HuH-7.5 (cell line): ENCODE measurements around the gene ADGRG3.

Source experiments
- DNase-seq: peaks from one replicate; pipeline ENCODE4 v3.0.0; 2011; ENCODE audit warnings: low spot score

Gene ADGRG3, protein sequence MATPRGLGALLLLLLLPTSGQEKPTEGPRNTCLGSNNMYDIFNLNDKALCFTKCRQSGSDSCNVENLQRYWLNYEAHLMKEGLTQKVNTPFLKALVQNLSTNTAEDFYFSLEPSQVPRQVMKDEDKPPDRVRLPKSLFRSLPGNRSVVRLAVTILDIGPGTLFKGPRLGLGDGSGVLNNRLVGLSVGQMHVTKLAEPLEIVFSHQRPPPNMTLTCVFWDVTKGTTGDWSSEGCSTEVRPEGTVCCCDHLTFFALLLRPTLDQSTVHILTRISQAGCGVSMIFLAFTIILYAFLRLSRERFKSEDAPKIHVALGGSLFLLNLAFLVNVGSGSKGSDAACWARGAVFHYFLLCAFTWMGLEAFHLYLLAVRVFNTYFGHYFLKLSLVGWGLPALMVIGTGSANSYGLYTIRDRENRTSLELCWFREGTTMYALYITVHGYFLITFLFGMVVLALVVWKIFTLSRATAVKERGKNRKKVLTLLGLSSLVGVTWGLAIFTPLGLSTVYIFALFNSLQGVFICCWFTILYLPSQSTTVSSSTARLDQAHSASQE

DNA sequence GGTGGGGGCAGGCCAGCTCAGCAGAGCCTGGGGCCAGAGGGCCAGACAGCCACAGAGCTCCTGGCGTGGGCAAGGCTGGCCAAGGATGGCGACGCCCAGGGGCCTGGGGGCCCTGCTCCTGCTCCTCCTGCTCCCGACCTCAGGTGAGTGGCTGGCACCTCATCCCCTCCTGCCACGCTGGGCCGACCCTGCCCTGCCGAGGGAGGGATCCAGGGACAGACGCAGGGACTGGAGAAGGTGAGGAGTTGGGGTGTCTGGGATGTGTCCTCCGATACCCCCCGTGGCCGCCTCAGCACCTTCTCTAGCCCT is at the start of gene ADGRG3:
Gene ADGRG3 (plus strand): TSS at position 44 of the 309 bp plus-strand sequence. CDS start 42 bp downstream, at position 86.
- DNase-seq = no peak

DNA sequence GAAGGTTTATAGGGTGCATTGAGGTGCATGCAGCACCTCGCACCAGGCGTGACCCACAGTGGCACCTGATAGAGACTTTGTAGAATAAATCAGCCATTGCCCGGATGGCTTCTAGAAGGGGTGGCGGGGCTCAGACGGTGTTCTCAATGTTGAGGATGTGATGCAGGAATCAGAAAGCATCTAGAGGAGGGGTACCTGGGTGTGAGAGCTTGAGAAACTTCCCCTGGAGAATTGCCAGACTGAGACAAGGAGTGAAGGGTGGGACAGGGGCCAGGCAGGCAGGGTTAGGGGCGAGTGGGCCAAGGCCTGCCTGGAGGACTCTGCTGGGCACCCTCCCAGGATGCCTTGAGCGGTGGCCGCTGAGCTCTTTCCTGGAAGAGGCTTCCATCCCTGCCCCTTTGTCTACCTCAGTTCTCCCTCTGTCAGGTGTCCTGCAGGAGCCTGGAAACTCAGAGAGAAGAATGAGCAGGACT is 48.9 kb upstream of the ADGRG3 start:
- DNase-seq = no peak

GRCh38 chr16:57619606-57620334 is 48.3 kb upstream of the ADGRG3 start:
- DNase-seq = no peak

GRCh38 chr16:57620335-57621231 is 47.5 kb upstream of the ADGRG3 start:
- DNase-seq = no peak

DNA sequence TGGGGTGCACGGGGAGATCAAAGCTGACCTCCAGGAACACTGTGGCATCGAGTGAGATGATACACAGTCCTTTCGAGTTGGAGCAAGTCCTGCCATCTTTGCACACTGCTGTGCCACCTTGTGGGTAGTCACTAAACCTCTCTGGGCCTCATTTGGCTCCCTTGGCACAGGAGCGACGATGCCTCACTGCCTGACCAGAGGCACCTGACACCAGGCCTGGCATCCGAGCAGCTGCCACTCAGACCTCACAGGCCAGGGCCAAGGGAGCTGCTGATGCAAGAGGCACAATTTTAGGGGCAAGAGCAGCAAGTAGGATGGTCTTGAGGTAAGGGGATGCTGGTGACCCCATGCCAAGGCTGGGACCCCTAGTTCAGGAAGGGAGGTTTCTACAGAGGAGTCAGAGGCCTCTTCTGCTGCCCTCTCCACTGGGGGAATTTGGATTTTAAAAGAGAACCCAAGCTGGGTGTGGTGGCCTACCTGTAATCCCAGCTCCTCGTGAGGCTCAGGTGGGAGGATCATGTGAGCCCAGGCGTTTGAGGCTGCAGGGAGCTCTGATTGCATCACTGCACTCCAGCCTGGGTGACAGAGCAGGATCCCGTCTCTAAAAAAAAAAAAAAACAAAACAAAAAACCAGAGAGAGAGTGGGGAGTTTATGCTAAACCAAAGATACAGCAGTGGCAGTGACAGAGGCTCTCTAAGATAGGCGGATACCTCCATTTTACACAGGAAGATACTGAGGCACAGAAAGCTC is 46.4 kb upstream of the ADGRG3 start:
- no peak for DNase-seq

DNA sequence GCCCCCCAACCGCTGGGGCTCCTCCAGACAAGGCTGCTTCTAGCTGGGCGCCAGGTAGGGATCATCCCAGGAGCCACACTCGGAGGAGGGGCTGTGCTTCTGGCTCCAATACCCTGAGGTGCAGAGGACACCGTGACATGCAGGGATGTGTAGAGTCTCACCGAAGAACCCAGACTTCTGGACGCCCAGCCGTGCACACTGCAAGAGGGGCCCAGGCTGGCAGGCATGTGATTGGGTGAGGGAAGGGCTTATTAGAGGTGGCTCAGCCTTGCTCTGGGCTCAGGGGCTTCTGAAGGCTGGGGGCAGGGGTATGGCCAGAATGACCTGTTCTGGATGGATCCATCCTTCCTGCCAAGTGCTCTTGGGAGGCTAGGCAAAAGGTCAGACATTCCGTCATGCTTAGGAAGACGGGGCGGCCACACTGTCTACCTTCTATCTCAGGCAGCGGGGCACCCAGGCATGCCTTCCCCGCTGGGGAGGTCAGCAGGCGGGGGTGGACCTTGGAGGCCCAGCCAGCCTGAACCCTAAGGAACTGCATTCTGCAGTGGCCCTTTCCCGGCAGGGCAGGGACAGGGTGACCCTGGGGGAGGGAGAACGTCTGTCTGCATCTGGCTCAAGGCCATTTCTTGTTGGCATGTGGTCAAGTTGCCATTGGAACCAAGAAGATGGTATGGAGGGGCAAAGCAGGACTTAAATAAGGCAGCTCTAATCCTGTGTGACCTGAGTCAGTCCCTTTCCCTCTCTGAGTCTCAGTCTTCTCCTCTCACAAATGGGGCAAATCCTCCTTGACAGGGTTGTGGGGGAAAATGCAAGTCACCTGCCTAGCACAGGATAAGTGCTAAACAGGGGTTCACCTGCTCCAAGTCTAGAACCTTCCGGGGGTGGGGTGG is 45.5 kb upstream of the ADGRG3 start:
- no peak for DNase-seq

- DNase-seq = no peak
These were observed 44.7 kb upstream of the ADGRG3 start for GRCh38 chr16:57623251-57624043.

DNA sequence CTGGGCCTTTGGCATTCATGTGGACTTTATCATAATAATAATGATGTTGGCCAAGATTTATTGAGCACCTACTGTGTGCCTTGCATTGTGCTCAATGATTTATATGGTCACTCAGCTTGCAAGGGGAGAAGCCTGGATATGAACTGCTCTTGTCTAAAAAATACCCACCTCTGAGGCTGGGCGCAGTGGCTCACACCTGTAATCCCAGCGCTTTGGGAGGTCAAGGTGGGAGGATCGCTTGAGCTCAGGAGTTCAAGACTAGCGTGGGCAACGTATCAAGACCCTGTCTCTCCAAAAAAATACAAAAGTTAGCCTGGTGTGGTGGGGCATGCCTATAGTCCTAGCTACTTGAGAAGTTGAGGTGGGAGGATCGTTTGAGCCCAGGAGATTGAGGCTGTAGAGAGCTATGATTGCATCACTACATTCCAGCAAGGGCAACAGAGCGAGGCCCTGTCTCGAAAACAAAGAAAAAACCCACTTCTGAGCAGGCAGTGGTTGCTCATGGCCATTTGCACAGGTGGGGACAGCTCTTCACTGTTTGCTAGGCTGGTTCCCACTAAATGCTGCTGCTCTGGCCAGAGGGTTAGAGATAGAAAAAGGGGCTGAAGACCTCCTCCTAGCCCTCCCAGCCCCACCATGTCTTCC is 43.9 kb upstream of the ADGRG3 start:
- DNase-seq = no peak

DNA sequence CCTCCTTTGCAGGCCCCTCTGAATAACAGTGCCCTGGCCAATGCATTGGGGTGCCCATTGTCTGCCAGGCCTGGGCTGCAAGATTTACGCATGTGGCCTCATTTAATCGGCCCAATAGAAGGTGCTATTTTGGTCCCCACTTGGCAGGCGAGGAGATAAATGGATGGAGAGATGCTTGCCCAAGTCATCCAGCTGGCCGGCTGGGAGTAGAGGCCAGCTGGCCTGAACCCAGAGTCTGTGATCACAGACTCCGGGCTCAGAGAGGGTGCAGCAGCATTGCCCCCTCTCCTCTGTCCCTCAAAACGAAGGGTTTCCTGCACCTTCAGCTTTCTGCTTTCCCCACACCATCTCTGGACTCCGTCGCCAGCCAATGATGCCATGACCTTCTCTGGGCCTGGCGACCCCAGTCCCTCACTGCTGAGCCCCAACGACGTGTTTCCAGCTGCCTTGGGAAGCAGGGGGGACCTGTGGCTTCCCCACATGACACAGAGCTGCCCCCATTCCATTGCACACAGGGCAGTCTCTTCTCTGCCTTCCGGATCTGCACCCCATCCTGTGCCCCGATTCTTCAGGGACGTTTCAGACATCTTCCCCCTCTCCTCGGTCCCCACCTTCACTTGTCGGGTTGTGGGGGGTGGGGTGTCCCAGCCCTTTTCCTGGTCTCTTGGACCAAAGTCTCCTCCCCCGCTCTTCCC is 43.2 kb upstream of the ADGRG3 start:
- no peak for DNase-seq

- no peak for DNase-seq
These were observed 41.5 kb upstream of the ADGRG3 start for GRCh38 chr16:57626420-57627170.

DNA sequence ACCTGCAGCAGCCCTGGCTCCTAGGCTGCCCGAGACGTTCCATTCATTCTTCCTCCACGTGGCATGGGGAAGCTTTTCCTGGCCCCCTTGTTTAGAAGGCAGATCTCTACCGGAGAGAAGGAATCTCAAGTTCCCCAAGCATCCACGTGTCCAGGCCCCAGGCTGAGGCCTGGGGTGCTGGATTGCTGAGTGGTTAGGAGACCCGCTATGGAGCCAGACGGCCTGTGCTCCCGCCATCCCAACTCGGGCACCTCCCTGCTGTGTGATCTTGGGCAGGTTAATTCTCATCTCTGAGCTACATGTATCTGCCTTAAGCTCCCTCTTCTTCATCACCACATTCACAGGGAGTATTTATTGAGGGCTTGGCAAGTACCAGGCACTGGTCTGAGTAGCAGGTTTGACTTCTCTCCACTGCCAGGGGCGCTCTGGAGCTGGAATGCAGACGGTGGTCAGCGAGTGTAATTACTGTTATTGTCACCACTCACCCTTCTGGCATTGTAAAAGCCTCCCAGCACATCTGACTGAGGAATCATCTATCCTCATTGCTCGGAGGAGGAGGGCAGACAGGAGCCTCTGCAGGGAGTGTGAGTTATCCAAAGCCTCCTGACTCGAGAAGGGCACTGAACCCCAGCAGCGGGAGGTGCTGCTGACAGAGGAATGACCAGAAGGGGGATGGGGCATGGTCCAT is 40.8 kb upstream of the ADGRG3 start:
- DNase-seq = no peak

- DNase-seq = peak; percentile 46
These were observed 39.9 kb upstream of the ADGRG3 start, which contains the start of gene ADGRG1 for GRCh38 chr16:57628008-57628781. ADGRG1 (plus strand) TSS chr16:57628630; CDS start chr16:57650288, 21,658 bp downstream.

GRCh38 chr16:57628783-57629293 is 39.3 kb upstream of the ADGRG3 start:
- DNase-seq = no peak

DNA sequence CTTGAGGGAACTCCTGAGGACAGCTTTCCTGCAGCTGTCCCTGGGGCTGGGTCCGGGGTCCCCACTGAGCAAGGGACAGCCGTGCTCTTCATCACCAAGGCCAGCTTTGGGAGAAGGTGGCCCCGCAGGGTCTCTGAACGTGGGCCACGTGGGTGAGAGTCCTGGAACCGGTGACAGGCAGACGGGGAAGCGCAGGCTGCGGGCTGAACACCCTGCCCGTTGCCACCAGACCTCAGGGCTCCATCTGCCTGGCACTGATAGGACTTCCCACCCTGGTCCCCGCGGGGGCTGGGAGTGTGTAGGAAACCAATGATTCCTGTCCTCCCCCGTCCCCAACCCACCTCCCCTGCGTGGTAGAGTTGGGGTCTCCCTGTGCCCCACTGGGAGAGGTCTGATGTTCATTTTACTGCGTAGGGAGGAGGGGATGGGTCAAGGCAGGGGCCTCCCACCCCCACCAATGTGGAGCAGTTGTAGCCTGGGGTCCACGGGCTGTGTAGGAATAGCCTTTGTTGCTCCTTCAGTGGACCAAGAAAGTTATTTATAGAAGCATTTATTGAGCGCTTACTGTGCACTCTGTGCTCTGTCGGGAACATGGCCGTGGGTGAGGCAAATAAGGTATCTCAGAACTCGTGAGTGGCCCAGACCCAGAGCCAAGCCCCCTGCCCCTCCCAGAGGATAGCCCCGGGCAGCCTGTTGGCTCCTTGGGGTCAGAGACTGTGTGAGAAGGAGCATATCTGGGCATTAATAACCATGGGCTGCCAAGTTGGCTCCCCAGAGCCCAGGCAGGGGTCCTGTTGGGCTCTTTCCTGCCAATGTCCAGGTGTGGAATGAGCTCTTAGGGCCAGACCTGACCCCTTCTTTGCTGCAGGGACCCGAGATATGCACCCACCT is 38.3 kb upstream of the ADGRG3 start:
- DNase-seq = no peak

DNA sequence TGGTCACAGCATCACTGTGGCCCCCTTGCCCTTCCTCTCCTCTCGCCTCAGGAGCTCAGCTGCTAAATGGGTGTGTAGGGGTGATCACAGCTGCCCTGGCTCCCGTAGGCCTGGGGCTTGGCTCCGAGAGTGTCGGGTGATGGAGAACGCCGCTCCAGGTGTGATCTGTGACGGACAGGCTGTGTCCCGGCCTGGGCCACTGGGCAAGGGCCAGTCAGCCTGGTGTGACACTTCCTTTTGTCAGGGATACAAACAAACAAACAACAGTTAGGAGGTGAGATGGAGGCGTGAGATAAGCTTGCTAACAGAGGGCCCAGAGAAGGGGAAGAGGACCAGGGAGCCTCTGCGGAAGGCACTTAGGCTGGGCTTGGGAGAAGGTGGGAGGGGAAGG is 37.7 kb upstream of the ADGRG3 start:
- DNase-seq = no peak
